Sigmoid colon (tissue), 7 donors: Measurements from ENCODE around the gene ARRB1. TPM values are rescaled to one million over a fixed set of nuclear protein-coding genes. Genes with fewer than 3 reads are reported as not detected.

Source experiments
- DNase-seq: peaks from one replicate; pipeline ENCODE4 v3.0.0-alpha.2; 2019
- H3K27ac ChIP-seq, 4 donors: fragments of 200-600 bp; sonication (generic); one replicate each; pipeline ENCODE4 v1.5.1; 2016 to 2019; ENCODE audit warnings: mild to moderate bottlenecking in 1 of 4
- H3K27me3 ChIP-seq, 3 donors: fragments of 200-600 bp; sonication (generic); one replicate each; pipeline ENCODE4 v1.5.1; 2019; ENCODE audit warnings: mild to moderate bottlenecking in 1 of 3
- H3K36me3 ChIP-seq, 4 donors: fragments of 200-600 bp; sonication (generic); one replicate each; pipeline ENCODE4 v1.5.1; 2016 to 2019
- H3K4me1 ChIP-seq, 4 donors: fragments of 200-600 bp; sonication (generic); one replicate each; pipeline ENCODE4 v1.5.1; 2017 to 2019
- H3K4me3 ChIP-seq, 4 donors: fragments of 200-600 bp; sonication (generic); one replicate each; pipeline ENCODE4 v1.5.1; 2017 to 2019; ENCODE audit warnings: mild to moderate bottlenecking in 2 of 4, moderate library complexity in 1 of 4
- H3K9me3 ChIP-seq, 4 donors: fragments of 200-600 bp in 3 of 4; sonication (generic) in 3 of 4; one replicate each; pipeline versions ENCODE4 v1.5.1 to v1.6.1; 2013 to 2019
- EP300 ChIP-seq, 4 donors: sonication (generic); formaldehyde crosslinking; IDR thresholded peaks; one replicate each; pipeline ENCODE4 v1.6.1; 2017; ENCODE audit warnings: antibody characterized with exemption in 4 of 4
- POLR2A ChIP-seq, 2 donors: fragments of 450-650 bp; IDR thresholded peaks; one replicate each; pipeline ENCODE4 v1.6.1; 2016; ENCODE audit warnings: antibody characterized with exemption in 2 of 2, mild to moderate bottlenecking in 2 of 2, moderate library complexity in 2 of 2
- POLR2AphosphoS5 ChIP-seq, 4 donors: sonication (generic); formaldehyde crosslinking; IDR thresholded peaks; one replicate each; pipeline ENCODE4 v1.6.1; 2017; ENCODE audit warnings: antibody characterized with exemption in 4 of 4
- WGBS, 2 donors: extraction: QIAGEN DNeasy Blood & Tissue Kit; methylation state at CpG; one replicate each; pipeline ENCODE4 v1.1.7; 2013; 5-methylcytosine and 5-hydroxymethylcytosine counted together
- intact Hi-C: fragments of 100-400 bp; cut with DNase I; formaldehyde crosslinking; loops from one replicate; pipeline ENCODE4 v1.15.1; 2023
- polyA plus RNA-seq, 3 donors: library from polyadenylated mRNA; stranded (reverse); fragments of 200-250 nt; gene quantifications; one replicate each; pipeline ENCODE4 v1.2.3, GENCODE V29; 2013
- total RNA-seq, 4 donors: library from RNA; depleted of rRNA; stranded (reverse); fragments of >200 nt; gene quantifications; one replicate each; pipeline ENCODE4 v1.1.0, GENCODE V29; 2016
- TF ChIP-seq, protein P1 (sequence below), 4 experiments: fragments of 450-650 bp in 3 of 4; fragments of 200-600 bp in 1 of 4; IDR thresholded peaks; one replicate each; pipeline ENCODE4 v1.5.1; 2016 to 2019; ENCODE audit warnings: antibody characterized with exemption in 4 of 4, mild to moderate bottlenecking in 3 of 4, moderate library complexity in 2 of 4
- donor health status: healthy with polysubstance abuse.
- donor health status: Bipolar disorder and iron deficiency.
- donor health status: healthy.

The ARRB1 gene
- total and polyA plus RNA-seq, 7 donors, result 24.0 to 96.7 (median 45.6) TPM

DNA sequence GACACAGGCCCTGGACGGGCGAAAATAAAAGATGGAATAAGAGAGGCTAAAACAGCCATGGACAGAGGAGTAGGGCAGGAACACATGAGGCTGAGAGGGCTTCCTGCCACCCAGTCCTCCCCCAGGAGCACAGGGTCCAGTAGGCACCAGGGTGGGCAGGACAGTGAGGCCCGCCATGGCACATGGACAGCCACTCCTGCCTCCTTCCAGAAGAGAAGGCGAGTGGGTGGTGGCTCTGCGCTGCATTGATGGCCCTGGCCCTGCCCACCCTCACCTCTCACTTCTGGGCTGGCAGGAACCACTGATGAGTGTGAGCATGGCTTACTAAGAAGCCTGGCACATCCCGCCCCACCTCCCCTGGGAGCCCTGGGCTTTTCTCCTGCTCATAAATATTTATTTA, 59.7 kb downstream of the ARRB1 start:
- Histone ChIP-seq H3K9me3 (no peaks in the 10 kb centered on the region), H3K36me3 (peaks cover 0 to 30% (median 17%) of the 10 kb centered on the region in 4 donors), H3K27me3 (no peaks in the 10 kb centered on the region), H3K4me3 (no peak overlapping the region), H3K4me1 (peaks cover 0 to 8% (median 0%) of the 10 kb centered on the region in 4 donors), H3K27ac (no peak overlapping the region)
- no peak for DNase-seq
- TF ChIP-seq POLR2A (IDR thresholded peaks at IDR 0.05), result no peak
- no peak for TF ChIP-seq EP300 (IDR thresholded peaks at IDR 0.05)
- TF ChIP-seq, protein P1, sequence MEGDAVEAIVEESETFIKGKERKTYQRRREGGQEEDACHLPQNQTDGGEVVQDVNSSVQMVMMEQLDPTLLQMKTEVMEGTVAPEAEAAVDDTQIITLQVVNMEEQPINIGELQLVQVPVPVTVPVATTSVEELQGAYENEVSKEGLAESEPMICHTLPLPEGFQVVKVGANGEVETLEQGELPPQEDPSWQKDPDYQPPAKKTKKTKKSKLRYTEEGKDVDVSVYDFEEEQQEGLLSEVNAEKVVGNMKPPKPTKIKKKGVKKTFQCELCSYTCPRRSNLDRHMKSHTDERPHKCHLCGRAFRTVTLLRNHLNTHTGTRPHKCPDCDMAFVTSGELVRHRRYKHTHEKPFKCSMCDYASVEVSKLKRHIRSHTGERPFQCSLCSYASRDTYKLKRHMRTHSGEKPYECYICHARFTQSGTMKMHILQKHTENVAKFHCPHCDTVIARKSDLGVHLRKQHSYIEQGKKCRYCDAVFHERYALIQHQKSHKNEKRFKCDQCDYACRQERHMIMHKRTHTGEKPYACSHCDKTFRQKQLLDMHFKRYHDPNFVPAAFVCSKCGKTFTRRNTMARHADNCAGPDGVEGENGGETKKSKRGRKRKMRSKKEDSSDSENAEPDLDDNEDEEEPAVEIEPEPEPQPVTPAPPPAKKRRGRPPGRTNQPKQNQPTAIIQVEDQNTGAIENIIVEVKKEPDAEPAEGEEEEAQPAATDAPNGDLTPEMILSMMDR (IDR thresholded peaks at IDR 0.05), result no peak
- no peak for TF ChIP-seq POLR2AphosphoS5 (IDR thresholded peaks at IDR 0.05)
- intact Hi-C loops, result no loop called here
- WGBS, 2 donors, result 88 to 96% methylated on average over 6 of the region's 6 CpGs

DNA sequence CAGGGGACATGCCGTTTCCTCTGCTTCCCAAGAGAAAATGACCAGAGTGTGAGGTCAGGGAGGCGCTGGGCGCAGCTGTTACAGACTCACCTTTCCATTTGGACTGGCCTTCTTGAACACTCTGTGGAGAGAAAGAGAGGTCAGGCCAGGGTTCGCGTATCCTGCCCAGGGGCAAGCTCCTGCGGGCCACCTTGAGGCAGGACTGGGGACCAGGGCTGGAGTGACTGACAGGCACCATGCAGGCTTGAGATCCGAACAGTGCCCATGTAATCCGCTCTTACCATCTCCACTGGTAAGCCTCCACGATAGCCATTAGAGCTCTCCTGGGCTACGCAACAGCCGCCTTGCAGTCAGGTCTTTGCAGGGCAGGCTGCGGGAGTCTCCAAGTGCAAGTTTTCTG, 61.5 kb downstream of the ARRB1 start:
- H3K27me3 ChIP-seq, result no peaks in the 10 kb centered on the region
- DNase-seq, result no peak
- TF ChIP-seq EP300 (IDR thresholded peaks at IDR 0.05), result no peak
- TF ChIP-seq POLR2A (IDR thresholded peaks at IDR 0.05), result no peak
- TF ChIP-seq, protein P1 (IDR thresholded peaks at IDR 0.05), result no peak
- TF ChIP-seq POLR2AphosphoS5 (IDR thresholded peaks at IDR 0.05), result no peak
- H3K4me1 ChIP-seq, result peaks cover 0 to 8% (median 0%) of the 10 kb centered on the region in 4 donors
- peaks cover 10 to 41% (median 20%) of the 10 kb centered on the region in 4 donors for H3K36me3 ChIP-seq
- no peak overlapping the region for H3K4me3 ChIP-seq
- 95 to 96% methylated on average over 12 of the region's 12 CpGs for WGBS, 2 donors
- H3K27ac ChIP-seq, result no peak overlapping the region
- no peaks in the 10 kb centered on the region for H3K9me3 ChIP-seq
- intact Hi-C loops, result loop anchor here (10.0 kb wide), 1 partner anchor 245 kb away; no protein-coding TSS in a partner anchor

DNA sequence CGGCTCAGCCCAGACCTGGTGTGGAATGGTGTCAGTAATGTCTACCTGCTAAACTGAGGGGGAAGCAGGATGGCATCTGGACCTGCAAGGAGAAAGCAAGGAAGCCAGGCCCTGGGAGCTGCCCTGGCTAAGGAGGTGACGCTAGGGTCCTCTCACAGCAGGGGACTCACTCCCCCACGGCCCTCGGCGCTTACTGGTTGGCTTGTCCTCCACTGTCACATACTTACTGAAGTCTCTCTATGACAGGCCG, 62.0 kb downstream of the ARRB1 start:
- H3K9me3 ChIP-seq, result no peaks in the 10 kb centered on the region
- H3K27me3 ChIP-seq, result no peaks in the 10 kb centered on the region
- DNase-seq, result no peak
- H3K36me3 ChIP-seq, result peaks cover 12 to 44% (median 20%) of the 10 kb centered on the region in 4 donors
- intact Hi-C loops, result loop anchor here (10.0 kb wide), 1 partner anchor 245 kb away; no protein-coding TSS in a partner anchor
- H3K4me1 ChIP-seq, result peaks cover 0 to 8% (median 0%) of the 10 kb centered on the region in 4 donors
- 92% methylated on average over 6 of the region's 6 CpGs for WGBS, 2 donors
- no peak overlapping the region for H3K27ac ChIP-seq
- TF ChIP-seq POLR2AphosphoS5 (IDR thresholded peaks at IDR 0.05) (no peak), EP300 (IDR thresholded peaks at IDR 0.05) (no peak), POLR2A (IDR thresholded peaks at IDR 0.05) (no peak)
- TF ChIP-seq, protein P1 (IDR thresholded peaks at IDR 0.05), result no peak
- H3K4me3 ChIP-seq, result no peak overlapping the region

DNA sequence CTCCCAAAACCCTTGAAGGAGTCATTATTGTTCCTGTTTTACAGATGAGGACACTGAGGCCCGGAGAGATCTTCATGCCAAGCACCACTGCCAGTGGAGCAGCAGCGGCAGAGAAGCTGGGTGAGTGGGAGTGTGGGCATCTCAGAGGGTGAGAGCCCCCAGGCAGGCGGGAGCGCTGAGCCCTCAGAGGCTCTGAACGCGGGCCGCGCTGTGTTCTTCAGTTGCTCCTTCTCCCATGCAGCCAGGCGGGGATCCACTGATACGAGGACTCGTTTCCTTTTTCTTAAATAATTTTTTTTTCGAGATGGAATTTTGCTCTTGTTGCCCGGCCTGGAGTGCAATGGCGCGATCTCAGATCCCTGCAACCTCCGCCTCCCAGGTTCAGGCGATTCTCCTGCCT, 63.9 kb downstream of the ARRB1 start:
- DNase-seq, result no peak
- Histone ChIP-seq H3K27ac (no peak overlapping the region), H3K36me3 (peaks cover 18 to 62% (median 28%) of the 10 kb centered on the region in 4 donors), H3K4me1 (peaks cover 0 to 8% (median 0%) of the 10 kb centered on the region in 4 donors), H3K27me3 (no peaks in the 10 kb centered on the region), H3K9me3 (no peaks in the 10 kb centered on the region), H3K4me3 (no peak overlapping the region)
- intact Hi-C loops, result loop anchor here (10.0 kb wide), 1 partner anchor 247 kb away; no protein-coding TSS in a partner anchor
- 96% methylated on average over 17 of the region's 17 CpGs for WGBS, 2 donors
- TF ChIP-seq, protein P1 (IDR thresholded peaks at IDR 0.05), result no peak
- TF ChIP-seq POLR2AphosphoS5 (IDR thresholded peaks at IDR 0.05) (no peak), POLR2A (IDR thresholded peaks at IDR 0.05) (no peak), EP300 (IDR thresholded peaks at IDR 0.05) (no peak)
